ENCODE results near the gene CHMP4B.
A peak's percentile ranks its signal among the peaks of the same experiment; 100 is the strongest.
"Not testable (repeated sequence)": the region's sequence is repeated elsewhere in the genome, so short reads cannot be mapped to it uniquely, and the experiment has no call there.

The CHMP4B gene

DNA sequence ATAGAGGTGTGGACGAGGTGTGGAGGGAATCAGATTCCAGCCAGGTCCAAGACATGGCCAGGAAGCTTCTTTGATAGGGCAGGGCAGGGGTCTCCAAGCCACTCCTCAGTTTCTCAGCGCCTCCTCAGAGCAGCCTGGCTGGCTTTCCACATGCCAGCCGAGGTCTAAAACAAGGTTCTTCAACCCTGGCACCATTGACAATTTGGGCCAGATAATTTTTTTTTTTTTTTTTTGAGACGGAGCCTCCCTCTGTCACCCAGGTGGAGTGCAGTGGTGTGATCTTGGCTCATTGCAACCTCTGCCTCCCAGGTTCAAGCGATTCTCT is 21.3 kb upstream of the CHMP4B start:
- no peak for DNase-seq (ENCODE audit: low spot score)

DNA sequence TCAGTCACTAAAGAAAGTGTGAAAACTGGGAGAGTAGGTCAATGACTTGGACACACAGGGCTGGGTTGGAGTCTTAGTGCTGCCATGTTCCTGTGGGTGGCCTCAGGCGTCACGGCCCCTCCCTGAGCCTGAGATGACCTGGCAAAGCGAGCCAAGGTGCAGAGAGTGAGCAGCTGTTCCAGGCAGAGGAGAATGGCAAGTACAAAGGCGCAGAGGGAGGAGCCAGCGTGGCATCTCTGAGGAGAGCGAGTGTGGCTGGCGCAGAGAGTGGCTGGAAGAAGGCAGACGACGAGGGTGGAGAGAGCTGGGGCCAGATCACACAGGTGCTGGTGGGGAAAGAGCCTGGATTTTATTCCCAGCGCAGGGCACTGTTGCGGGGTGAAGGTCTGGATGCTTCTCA is 20.6 kb upstream of the CHMP4B start:
- no peak for DNase-seq (ENCODE audit: low spot score)

DNA sequence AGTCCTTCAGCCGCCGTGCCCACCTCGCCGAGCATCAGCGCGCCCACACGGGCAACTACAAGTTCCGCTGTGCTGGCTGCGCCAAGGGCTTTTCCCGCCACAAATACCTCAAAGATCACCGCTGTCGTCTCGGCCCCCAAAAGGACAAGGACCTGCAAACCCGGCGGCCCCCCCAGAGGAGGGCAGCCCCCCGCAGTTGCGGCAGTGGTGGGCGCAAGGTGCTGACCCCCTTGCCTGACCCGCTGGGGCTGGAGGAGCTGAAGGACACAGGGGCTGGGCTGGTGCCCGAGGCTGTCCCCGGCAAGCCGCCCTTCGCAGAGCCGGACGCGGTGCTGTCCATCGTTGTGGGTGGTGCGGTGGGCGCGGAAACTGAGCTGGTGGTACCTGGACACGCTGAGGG is 20.1 kb upstream of the CHMP4B start:
- no peak for DNase-seq (ENCODE audit: low spot score)

DNA sequence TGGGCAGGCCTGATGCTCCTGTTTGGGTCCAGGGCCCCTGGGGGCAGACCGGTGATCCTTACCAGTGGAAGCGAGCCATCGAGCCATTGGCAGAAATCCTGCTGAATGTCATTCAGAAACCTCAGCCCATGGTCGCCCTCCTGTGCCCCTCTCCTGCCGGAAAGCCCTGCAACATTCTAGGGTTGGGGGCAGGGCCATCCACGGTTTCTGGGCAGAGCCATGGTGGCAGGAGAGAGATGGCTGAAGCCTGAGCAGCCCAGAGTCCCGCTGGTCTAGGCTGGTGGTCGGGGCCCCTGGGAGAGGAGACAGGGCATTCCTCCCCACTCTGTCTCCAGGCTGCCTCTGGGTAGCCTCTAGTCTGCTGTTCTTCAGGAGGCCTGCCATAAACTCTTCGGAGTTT is 19.6 kb upstream of the CHMP4B start:
- DNase-seq (ENCODE audit: low spot score) = no peak

DNA sequence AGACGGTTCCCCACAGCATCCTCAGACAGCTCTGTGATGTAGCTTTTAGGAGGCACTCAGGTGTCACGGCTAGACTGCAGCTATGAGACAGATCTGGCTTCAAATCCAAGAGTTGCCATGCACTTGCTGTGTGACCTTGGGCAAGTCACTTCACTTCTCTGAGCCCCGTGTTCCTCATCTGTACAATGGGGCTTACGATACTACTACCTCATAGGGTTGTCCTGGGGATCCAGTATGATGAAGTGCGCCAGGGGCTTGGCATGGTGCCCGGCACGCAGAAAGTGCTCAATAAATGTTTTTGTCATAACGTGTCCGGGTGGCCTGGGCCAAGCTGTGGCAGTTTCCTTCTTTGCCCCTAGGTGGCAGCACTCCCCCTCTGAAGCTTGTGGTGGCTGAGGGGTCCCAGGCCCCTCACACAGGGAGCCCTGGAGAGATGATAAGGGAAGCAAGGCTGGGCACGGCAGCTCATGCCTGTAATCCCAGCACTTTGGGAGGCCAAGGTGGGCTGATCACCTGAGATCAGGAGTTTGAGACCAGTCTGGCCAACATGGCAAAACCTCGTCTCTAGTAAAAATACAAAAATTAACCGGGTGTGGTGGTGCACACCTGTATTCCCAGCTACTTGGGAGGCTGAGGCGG is 19.1 kb upstream of the CHMP4B start:
- peak; percentile 74 for DNase-seq (ENCODE audit: low spot score)

DNA sequence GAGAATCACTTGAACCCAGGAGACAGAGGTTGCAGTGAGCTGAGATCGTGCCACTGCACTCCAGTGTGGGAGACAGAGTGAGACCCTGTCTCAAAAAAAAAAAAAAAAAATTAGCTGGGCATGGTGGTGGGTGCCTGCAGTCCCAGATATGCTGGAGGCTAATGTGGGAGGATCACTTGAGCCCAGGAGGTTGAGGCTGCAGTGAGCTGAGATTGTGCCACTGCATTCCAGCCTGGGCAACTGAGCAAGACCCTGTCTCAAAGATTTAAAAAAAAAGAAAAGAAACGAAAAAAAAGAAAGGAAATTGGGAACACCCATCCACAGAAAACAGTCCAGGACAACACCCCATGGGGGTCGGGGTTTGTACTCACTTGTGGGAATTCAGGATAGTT is 18.6 kb upstream of the CHMP4B start:
- DNase-seq (ENCODE audit: low spot score) = not testable (repeated sequence)

DNA sequence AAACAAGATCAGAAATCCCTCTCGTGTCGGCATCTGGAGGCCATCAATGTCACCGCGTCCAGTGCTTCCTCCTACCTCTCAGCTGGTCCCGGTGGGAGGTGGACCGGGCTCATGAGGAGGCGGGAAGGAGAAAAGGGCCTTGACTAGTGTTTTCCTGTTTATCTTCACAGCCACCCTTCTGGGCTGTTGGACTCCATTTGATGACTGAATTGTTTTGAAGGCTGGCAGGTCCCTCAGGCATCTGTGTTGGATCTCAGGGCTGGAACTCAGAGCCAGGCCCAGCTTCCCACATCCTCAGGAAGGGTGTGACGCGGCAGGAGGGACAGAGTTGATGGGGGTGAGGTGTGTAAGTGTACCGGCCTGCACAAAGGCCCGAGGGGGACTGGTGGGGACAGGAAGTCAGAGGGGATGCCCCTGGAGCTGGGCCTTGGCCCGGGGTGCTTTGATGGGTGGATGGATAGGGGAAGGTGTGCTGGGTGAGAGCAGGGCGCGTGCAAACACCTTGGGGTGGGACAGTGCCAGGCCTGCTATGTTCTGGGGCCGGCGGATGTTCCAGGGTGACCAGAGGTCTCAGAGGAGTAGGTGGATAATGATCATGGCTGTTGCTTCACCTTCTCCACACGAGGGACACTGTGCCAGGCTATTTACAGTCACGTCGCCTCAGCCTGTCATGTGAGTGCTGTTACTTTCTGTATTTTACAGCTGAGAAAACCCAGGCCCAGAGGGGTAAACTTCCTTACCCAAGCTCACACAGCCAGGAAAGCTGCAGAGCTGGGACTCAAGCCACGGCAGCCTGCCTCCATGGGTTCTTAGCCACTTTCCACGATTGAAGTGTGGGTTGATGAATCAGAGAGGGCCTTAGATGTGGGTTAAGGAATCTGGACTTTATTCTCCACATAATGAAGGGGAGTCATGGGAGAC is 17.9 kb upstream of the CHMP4B start:
- peak; percentile 56 for DNase-seq (ENCODE audit: low spot score)

DNA sequence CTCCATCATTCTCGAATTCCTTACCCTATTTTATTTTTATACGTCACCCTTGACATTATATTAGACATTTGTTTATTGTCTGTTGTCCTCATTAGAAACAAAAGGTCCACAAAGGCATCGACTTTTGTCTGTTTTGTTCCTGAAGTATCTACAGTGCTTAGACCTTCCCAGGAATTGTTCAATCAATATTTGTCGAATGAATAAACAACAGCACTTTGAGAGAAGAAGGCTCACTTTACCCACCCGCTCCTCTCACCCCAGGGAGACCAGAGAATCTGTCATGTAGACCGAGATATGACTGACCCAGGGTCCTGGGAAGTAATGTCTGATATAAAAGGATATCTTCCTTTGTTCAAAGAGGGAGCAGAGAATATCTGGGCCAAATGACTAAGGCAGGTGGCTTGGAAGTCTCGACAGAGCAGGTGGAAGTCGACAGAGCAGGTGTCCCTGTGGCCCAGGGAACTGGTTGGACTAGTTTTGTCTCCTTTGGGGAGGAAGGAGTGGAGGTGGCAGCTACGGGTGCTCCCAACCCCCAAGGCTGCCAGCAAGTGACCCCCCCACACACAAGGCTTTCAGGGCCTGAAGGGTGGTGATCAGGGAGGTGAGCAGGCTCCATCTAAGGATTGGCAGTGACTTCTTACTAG is 14.8 kb upstream of the CHMP4B start:
- no peak for DNase-seq (ENCODE audit: low spot score)

DNA sequence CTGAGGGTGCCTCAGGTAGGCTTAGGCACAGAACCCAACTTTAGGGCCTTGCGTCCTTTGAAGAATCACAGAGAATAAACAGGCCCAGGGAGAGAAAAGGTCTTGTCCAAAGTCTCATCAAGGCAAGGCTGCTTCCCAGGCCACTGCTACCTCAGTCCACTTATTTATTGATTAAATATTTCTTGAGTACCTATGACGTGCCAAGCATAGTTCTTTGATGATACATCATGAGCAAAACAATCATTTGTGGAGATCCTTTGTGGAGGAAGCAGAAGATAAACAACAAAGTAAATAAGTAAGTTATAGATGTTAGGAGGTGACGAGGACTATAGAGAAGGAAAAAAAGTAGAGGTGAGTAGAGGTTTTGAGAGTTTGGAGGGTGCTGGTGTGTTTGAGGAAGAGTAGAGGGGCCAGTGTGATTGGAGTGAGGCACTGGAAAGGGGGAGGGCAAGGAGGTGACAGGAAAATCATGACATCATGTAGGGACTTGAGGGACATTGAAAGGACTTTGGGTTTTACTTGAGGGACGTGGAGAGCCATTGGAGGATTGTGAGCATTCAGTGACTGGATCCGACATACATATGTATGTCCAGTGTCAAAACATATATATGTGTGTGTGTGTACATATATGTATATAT is 14.1 kb upstream of the CHMP4B start:
- no peak for DNase-seq (ENCODE audit: low spot score)

DNA sequence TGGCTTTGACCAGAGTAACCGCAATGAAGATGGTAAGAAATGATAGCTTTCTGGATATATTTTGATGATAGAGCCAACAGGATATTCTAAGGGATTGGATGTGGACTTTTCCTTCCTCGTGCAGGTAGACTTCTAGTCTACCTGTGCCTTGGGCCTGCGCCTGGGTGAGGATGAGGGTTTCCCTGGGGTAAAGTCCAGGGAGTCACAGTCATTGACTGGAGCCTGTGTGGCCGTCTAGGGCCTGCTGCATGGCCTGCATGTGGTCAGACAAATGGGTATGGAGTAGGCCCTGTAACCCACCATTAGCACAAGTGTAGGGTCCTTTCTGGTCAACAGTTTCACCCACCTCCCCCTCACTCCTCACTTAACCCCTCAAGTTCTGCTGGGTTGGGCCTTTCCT is 12.7 kb upstream of the CHMP4B start:
- DNase-seq (ENCODE audit: low spot score) = no peak

DNA sequence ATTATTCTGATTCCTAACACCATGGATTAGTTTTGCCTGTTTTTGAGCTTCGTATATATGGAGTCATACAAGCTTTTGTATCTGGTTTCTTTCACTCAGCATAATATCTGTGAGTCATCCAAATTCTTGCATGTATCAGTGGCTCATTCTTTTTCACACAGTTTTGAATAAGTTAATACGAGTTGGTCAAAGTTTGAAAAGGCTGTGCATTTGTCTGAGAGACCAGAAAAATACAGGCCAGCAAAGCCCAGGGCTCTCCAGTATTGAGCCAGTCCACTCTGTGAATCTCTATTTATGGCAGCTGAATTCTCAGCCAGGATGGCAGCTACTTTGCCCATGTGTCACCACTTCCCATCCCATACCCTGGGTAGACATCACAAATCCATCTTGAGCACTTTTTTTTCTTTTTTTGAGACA is 7.2 kb upstream of the CHMP4B start:
- peak; percentile 68 for DNase-seq (ENCODE audit: low spot score)

DNA sequence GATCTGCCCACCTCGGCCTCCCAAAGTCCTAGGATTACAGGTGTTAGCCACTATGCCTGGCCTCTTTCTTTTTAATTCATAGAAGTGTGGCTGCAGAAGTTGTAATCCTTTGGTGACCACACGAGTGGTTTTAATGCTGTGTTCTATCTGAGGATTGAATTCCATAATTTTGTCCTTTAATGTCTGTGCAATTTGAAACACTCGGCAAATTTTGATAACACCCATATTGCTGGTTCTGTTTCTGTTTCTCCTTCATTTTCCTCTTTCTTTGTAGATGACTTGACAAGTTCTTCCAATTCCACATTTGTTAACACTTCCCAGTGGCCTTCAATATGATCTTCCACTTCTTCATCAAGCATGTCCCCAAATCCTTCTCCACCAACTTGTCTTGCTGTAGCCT is 2.8 kb upstream of the CHMP4B start:
- no peak for DNase-seq (ENCODE audit: low spot score)

DNA sequence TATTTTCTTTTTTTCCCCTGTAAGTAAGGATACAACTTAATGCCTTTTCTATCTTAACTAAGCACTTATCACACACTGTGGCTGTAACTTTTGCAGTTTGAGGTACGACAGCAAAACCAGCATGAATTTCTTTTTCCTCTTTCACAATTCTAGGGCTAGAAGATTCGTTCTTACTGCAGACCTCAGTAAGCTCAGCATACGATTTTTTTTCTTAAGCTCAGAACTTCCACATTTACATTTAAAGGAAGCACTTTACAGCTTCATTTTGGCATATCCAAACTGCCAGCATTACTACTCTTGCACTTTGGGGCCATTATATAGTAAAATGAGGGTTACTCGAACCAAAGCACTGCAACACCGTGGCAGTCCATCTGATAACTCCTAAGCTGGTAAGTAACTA is 889 bp upstream of the CHMP4B start:
- no peak for DNase-seq (ENCODE audit: low spot score)

DNA sequence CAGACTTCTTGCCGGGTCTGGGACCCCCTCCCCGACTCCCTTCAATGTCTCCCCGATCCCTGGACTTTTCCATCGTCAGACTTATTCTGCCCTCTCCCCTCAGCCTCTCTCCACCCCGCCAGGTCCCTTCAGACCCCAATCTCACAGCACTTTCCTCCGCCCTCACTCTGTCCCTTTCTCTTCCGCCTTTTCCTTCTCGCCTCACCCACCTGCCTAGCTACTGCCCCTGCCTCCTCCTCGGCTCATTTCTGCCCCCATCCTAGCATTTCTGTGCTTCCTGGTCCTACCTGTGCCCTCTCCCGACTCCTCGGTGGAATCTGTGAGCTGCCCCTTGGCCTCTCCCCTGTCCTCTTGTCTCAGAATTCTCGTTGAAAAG is 616 bp downstream of the CHMP4B start:
- DNase-seq (ENCODE audit: low spot score) = no peak

DNA sequence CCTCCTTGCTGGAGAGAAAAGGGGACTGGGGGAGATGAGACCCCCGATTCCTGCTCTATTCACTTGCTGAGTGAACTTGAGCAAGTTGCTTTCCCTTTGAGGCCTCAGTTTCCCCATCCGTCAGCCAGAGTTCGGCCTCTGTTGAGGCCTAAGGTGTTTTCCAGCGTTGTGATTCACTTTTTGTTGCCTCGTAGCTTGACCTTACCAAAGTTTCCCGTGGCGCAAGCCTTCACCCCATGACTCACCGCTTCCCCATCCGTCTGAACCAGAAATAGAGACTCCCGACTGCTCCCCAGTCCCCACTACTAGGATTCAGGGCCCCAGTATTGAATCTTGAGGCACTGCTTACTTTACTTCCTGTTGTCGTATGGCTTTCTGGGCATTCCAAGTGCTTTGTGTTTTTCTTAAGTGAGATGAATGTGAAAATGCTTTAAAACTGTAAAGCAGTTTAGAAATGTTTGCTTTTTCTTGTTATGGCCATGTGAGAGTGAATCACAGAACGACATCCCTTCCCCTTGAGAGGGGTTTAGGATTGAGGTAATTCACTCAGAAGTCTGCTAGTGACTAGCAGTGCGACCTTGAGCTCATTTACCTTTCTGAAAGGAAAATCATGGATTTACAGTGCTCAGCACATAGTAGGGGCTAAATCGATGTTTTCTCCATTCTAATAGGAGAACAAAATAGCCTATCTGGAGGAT is 1.2 kb downstream of the CHMP4B start:
- DNase-seq (ENCODE audit: low spot score) = peak; percentile 78

DNA sequence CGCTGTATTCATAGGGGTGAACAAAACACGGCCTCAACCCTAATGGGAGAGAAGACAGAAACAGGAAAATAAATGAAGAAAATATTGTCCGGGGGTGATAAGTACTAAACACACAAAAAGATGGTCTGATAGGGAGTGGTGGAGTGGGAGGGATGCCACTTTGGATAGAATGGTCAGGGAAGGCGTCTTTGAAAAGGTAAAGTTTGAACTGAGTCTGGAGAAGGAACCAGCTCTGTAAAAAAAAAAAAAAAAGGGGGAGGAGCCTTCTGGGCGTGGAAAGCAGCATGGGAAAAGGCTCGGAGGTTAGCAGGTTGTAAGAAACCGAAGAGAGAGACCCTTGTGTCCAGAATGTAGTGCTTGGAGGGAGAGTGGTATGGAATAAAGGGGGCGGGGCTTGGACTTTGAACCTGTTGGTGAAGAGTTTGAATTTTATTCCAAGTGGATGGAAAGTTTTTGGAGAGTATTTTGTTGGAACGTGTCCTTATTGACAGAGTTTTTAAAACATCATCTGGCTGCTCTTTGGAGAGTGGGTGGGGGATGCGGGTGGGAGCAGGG is 1.8 kb downstream of the CHMP4B start:
- DNase-seq (ENCODE audit: low spot score) = peak; percentile 52

DNA sequence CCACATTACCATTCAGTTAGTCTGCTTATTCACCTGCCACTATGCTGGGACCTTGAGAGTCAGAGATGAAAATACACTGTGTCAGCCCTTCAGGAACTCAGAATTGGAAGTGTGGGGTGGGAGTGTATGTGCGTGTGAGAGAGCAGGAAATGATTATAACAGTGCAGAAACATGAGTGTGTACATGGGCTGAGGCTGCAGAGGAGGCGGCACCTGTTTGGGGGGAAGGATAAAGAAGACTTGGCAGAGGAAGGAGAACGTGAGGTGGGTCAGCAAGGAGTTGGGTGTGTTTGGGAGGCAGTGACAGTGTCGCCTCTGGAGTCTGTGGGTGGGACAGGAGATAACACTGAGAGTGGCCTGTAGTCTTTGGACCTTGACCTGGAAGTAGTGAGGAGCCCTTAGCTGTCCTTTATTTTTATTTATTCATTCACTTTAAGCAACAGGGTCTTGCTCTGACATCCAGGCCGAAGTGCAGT is 3.1 kb downstream of the CHMP4B start:
- DNase-seq (ENCODE audit: low spot score) = no peak

DNA sequence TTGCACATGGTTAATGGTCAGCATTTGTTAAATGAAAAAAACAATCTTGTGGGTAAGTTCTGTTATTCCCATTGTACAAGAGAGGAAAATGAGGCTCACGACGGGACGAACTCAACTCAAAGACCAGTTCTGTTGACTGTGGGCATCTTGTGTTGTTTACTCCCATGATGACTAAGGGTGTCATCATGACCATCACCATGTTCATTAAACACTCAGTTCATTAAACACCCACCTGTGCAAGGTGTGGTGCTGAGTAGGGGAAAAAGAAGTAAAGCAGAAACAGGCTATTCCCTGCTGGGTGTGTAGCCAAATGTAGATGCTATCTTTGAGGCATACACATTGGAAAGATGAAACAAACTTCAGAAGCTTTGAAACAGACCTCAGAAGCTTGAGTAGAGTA is 4.5 kb downstream of the CHMP4B start:
- no peak for DNase-seq (ENCODE audit: low spot score)

DNA sequence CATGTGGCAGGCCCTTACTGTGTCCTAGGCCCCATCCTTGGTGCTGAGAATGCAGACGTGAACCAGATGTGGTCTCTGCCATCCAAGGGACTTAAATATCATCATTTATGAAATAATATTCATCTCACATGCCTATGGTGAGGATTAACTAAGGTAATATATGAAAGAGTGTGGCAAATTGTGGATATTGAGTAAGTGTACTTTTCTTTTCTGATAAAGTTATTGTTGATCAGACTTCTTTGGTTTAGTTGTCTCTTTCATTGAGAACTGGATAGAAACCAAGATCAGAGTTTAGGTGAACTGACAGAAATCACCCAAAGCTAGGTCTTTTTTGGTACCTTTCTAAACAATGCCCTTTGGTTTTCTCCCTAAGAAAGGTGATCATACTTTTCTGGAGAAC is 5.0 kb downstream of the CHMP4B start:
- DNase-seq (ENCODE audit: low spot score) = no peak

DNA sequence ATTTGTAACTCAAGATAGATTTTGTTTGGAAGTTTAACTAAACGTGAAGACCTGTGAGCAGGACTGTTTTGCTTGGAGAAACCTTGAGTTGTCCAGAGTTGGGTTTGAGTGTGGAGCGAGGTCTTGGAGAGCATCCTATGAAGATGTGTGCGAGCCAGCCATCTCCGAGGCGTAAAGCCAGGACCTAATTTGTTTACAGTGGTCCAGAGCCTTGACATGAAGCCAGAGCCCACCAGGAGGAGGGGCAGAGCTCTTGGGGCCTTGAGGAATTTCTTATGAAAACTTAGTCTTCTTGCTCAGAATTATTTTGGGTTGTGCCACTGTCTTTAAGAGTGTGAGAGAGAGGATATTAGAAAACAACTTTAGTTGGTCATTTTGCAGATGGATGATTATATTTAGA is 6.3 kb downstream of the CHMP4B start:
- no peak for DNase-seq (ENCODE audit: low spot score)

DNA sequence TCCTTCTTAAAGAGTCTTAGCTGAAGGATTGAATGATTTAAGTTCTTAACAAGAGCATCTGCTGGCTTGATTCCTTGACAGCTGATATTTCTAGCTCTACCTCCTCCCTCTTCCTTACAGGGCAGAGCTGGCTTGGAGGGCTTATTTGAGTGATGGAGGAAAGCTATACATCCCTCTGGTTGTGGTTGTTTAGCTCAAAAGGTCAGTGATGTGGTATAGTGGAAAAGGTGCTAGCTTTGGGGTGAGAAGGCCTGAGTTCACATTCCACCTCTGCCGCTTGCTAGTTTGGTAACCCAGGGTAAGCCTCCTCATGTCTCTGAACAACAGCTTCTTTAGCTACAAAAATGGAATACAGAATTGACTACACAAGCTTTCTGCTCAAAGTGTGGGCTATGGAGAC is 8.3 kb downstream of the CHMP4B start:
- DNase-seq (ENCODE audit: low spot score) = no peak

DNA sequence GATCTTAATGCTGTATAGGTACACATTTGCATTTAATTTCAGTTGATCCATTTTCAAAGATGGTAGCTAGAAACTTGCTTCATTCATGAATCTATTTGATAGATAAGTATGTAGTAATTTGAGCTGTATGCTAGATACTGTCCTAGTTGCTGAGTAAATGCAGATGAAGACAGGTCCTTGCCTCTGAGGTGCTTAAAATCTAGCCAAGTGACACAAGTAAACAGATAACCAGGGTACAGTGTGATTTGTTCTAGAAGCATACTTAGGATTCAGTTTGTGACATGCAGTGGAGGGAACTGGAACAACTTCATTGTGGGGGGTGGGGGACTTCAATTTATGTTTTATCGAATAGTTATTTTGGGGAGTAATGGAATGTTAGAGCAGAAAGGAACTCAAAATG is 9.2 kb downstream of the CHMP4B start:
- no peak for DNase-seq (ENCODE audit: low spot score)

Data from GM03348 (cell line).